GM18907 (cell line): ENCODE data around the gene GNGT2.
A peak's percentile ranks its signal among the peaks of the same experiment; 100 is the strongest.

Experiments used
- ATAC-seq: cut with Tn5 transposase; IDR thresholded peaks from one replicate; pipeline ENCODE4 v1.9.1; 2021; ENCODE audit warnings: mild to moderate bottlenecking, moderate library complexity; ENCODE audit not compliant: unreplicated experiment

Gene GNGT2

GRCh38 chr17:49229805-49230600 is 19.6 kb upstream of the GNGT2 start:
- no peak for ATAC-seq

DNA sequence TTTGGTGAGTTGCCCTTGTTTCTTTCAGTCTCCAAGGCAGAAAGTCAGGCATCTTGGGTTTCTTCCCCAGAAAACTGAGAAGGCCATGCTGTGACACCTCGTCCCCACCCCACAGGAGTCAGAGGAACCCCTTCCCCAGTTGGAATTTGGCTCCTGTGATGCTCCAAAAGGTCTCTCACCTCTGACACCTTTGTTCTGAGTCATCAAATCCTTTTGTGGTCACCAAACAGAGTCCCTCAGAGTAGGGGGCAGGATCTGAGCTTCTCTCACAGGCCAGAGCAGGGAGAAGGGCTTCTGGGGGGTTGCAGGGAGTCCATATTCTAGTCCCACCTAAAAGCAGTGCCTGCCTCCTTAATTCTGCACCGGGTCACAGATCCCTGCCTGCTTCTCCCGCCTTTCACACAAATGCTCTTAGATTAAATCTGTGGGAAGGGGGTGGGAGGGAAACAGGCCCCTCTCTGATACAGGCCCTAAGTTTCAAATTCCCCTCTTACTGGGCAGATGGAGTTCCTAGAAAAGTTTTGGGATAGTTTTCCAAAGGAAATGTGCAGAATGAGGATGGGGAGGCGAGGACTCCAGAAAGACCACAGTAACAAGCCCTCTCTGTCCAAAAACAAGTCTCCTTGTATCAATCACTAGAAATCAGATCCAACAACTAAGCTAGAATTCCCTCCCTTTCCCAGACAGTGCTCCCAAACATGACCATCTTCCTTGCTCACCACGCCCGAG is 18.9 kb upstream of the GNGT2 start:
- no peak for ATAC-seq

DNA sequence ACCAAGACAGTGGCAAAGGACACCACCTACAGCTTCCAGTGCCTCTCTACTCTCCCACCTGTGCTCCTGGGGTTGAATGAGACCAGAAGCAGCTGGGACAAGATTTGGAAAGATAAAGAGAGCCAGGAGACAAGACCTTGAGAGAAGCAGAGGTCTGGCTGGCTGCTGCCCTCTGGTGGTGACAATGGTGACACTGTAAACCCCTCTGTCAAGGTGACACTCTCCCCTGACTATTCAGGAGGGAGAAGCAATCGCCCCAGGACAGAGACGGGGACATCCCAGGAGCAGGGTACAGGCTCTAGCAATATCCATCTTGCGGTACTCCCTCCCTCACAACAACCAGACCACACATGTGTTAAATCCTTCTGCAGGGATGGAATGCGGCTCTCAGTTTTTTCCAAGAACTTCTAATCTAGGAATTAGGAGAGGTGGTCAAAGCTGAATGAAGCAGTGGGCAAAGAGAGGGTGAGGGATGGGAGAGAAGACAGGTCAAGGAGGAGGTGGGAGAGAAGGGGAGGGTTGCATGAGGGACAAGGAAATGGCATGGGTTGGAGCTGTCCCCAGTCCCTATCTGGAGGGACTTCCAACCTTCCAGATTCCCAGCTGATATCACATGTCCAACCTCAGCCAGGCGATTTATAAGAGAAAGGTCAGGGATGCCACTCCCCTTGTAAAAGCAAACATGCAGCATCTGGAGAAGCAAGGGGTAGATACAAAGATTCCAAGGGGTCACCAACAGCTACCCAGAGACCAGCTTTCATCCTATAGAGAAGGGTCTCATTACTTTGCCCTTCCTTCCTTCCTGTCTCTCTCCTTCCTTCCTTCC is 17.3 kb upstream of the GNGT2 start:
- no peak for ATAC-seq

DNA sequence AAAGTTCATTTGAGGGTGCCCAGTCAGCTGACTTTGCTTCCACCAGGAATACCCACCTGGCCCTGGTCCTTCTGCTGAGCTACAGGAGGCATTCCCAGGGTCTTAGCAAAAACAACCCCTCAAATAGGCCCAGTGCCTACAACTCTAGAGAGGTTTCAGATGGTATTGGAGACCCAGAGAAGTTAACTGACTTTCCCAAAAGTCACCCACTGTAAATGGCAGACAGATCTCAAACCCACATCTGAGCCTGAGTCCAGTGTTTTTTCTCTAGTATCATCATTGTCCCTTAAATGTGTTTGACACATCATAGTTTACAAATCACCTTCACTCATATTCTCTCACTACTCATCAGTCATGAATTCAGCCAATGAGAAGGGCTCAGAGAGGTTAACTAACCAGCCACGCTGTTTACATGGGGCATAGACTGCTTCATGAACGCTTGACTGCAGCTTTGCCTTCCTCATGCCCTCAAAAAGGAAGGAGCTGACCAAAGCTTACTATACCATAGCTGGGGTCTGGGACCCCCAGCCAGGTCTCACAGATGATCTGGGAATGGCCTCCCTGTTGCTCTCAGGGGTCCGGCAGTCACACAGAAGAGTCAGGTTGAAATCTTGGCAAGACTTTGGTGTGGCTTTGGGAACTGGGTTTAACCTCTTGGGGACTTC is 16.5 kb upstream of the GNGT2 start:
- ATAC-seq = no peak

- ATAC-seq = no peak
Measured at GRCh38 chr17:49225554-49226236, 15.3 kb upstream of the GNGT2 start.

GRCh38 chr17:49224997-49225337 is 14.6 kb upstream of the GNGT2 start:
- ATAC-seq = no peak

DNA sequence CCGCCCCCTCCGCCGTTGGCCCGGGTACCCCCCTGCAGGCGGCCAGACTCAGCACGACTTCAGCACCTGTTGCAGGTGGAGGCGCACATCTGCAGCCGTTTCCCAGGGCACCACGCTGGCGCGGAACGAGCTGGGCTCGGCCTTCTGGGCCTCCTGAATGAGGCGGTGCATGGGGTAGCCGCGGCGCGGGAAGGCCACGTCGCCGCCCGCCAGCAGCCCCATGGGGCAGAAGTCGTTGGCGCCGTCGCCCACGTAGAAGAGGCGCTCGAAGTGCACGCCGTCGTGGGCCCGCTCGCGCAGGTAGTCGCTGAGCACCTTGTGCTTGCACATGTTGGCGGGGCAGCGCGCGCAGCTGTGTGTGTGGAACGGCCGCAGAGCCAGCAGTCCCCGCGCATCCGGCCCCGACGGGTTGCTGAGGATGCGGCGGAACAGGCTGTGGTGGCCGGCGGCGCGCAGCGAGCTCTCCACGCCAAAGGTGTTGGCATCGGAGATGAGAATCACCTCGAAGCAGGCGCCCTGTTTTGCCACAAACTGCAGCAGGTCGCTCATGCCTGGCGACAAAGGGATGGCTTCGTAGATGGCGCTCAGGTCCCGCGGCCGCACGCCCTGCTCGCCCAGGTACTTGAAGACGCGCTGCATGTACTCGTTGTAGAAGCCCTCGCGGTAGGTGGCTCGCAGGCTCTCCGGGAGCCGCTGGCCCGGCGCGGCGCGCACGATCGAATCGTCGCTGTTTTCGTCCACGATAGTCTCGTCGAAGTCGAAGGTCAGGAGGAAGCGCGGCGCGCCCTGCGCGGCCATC is 14.0 kb upstream of the GNGT2 start:
- no peak for ATAC-seq

DNA sequence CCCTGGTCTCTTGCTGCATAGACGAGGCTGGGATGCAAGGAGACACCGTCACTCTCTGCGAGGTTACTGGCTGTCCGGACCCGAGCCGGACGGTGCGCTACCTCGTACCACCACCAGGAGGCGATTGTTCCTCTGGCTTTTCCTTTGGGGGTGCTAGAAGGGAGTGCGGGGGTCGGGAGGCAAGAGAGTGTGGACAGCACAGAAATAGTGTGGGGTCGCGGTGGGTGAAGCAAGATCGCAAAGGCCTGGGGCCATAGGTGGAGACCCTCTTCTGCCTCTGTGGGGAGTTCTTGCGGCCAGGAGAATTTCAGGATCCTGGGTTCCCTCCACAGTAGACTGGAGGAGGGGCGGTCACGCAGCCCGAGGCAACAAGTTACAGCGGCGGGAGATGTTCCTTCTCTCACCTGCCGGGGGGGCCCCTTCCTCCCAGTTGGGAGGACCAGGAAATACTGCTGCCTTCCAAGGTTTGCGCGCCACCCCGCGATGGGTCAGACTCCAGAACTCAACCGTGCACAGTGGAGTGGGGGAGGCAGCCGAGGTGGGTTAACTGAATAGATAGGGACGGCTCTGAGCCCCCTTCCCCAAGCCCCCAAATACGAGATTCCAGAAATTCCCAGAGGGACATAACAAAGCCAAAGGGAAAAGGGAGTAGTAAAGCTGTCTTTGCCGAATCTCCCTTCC is 13.3 kb upstream of the GNGT2 start:
- no peak for ATAC-seq

- ATAC-seq = no peak
Measured at GRCh38 chr17:49223168-49223516, 12.8 kb upstream of the GNGT2 start.

GRCh38 chr17:49219987-49220386 is 9.6 kb upstream of the GNGT2 start:
- ATAC-seq = no peak

GRCh38 chr17:49218941-49219913 is 8.9 kb upstream of the GNGT2 start:
- ATAC-seq = peak; percentile 41

- peak; percentile 55 for ATAC-seq
Measured at GRCh38 chr17:49217651-49218413, 7.5 kb upstream of the GNGT2 start.

GRCh38 chr17:49216953-49217650 is 6.7 kb upstream of the GNGT2 start:
- no peak for ATAC-seq

GRCh38 chr17:49216482-49216881 is 6.1 kb upstream of the GNGT2 start:
- no peak for ATAC-seq

GRCh38 chr17:49214676-49215360 is 4.4 kb upstream of the GNGT2 start:
- no peak for ATAC-seq

DNA sequence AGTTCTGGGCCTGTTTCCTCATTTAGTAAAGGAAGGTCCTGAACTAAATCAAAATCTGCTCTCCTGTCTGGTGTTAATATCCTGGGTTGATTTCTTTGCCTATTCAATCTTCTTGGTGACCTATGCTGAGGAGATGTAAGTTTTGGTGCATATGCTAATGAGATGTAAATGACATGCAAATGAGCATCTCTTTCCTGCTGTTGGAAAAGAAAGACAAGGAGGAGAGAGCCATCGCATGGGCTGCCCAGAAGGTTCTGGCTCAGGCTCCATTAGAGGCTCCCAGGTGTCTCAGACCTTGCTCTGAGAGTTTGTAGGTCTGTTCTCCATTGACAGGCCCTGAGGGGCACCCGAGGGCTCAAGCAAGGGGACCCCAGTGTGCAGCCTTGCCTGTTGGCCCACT is 3.5 kb upstream of the GNGT2 start:
- no peak for ATAC-seq
